GM23338 (cell line): ENCODE results near the gene ERAP2. TPM values are rescaled to one million over a fixed set of nuclear protein-coding genes. Genes with fewer than 3 reads are reported as not detected.

Experiments
- ATAC-seq: fragments of 200-7000 bp; cut with Tn5 transposase; 3 replicates; pipeline ENCODE4 v1.9.1; 2020
- DNase-seq: peaks from one replicate; pipeline ENCODE4 v3.0.0-alpha.2; 2015; ENCODE audit warnings: low spot score
- H2AFZ ChIP-seq: fragments of 200-600 bp; sonication (generic); 2 replicates; pipeline ENCODE4 v1.8.0; 2016; ENCODE audit warnings: antibody characterized with exemption, mild to moderate bottlenecking, moderate library complexity
- H3F3A ChIP-seq: fragments of 200-600 bp; sonication (generic); replicated peaks from 2 replicates; pipeline ENCODE4 v1.8.0; 2017; ENCODE audit warnings: antibody characterized with exemption, mixed run types, low read depth
- H3K27ac ChIP-seq: fragments of 200-600 bp; sonication (generic); 2 replicates; pipeline ENCODE4 v1.6.1; 2016; ENCODE audit warnings: low read depth
- H3K27me3 ChIP-seq: fragments of 200-600 bp; sonication (generic); 2 replicates; pipeline ENCODE4 v1.8.0; 2016; ENCODE audit warnings: mild to moderate bottlenecking, mixed run types, moderate library complexity; ENCODE audit not compliant: insufficient read depth
- H3K36me3 ChIP-seq: fragments of 200-600 bp; sonication (generic); 2 replicates; pipeline ENCODE4 v1.8.0; 2016; ENCODE audit warnings: mild to moderate bottlenecking; ENCODE audit not compliant: insufficient read depth
- H3K4me1 ChIP-seq: fragments of 200-600 bp; sonication (generic); 2 replicates; pipeline ENCODE4 v1.8.0; 2016; ENCODE audit warnings: mild to moderate bottlenecking, moderate library complexity; ENCODE audit not compliant: insufficient read depth
- H3K4me2 ChIP-seq: fragments of 200-600 bp; sonication (generic); 2 replicates; pipeline ENCODE4 v1.7.1; 2017; ENCODE audit warnings: mixed run types
- H3K4me3 ChIP-seq: fragments of 200-600 bp; sonication (generic); 2 replicates; pipeline ENCODE4 v1.6.1; 2016; ENCODE audit warnings: mixed run types
- H3K79me2 ChIP-seq: fragments of 200-600 bp; sonication (generic); replicated peaks from 2 replicates; pipeline ENCODE4 v1.8.0; 2017; ENCODE audit warnings: mild to moderate bottlenecking; ENCODE audit not compliant: insufficient read depth
- H3K9me2 ChIP-seq: fragments of 200-600 bp; sonication (generic); 2 replicates; pipeline ENCODE4 v1.8.0; 2017; ENCODE audit not compliant: insufficient read depth
- H4K20me1 ChIP-seq: fragments of 200-600 bp; sonication (generic); replicated peaks from 2 replicates; pipeline ENCODE4 v1.8.0; 2017; ENCODE audit warnings: mild to moderate bottlenecking; ENCODE audit not compliant: insufficient read depth
- H3K27ac Mint-ChIP-seq: 2 replicates; pipeline ENCODE4 v1.8.0; 2020; ENCODE audit warnings: inconsistent platforms, mild to moderate bottlenecking, moderate library complexity, mixed read lengths
- H3K27me3 Mint-ChIP-seq: 3 replicates; pipeline ENCODE4 v1.8.0; 2022; ENCODE audit warnings: low read depth, mild to moderate bottlenecking, moderate library complexity, mixed read lengths, inconsistent platforms; ENCODE audit not compliant: insufficient read depth, poor library complexity
- H3K36me3 Mint-ChIP-seq: 3 replicates; pipeline ENCODE4 v1.8.0; 2021; ENCODE audit warnings: low read depth, mild to moderate bottlenecking, inconsistent platforms, moderate library complexity, mixed read lengths
- H3K4me1 Mint-ChIP-seq: 3 replicates; pipeline ENCODE4 v1.8.0; 2020; ENCODE audit warnings: mild to moderate bottlenecking, inconsistent platforms, mixed read lengths
- H3K4me3 Mint-ChIP-seq: 3 replicates; pipeline ENCODE4 v1.8.0; 2021; ENCODE audit warnings: moderate library complexity, mild to moderate bottlenecking, inconsistent platforms, mixed read lengths
- H3K9me3 Mint-ChIP-seq: 3 replicates; pipeline ENCODE4 v1.8.0; 2020; ENCODE audit warnings: moderate library complexity, mild to moderate bottlenecking, inconsistent platforms, mixed read lengths
- STAT1 ChIP-seq: IDR thresholded peaks from one replicate; pipeline ENCODE4 v1.6.1; 2016; ENCODE audit warnings: antibody characterized with exemption; ENCODE audit not compliant: unreplicated experiment
- ZNF114 ChIP-seq: fragments of 250-450 bp; sonication (Bioruptor Pico); IDR thresholded peaks from 2 replicates; pipeline ENCODE4 v1.5.0; 2020; ENCODE audit warnings: mild to moderate bottlenecking, moderate library complexity
- ZNF462 ChIP-seq: fragments of 250-450 bp; sonication (Bioruptor Pico); IDR thresholded peaks from 2 replicates; pipeline ENCODE4 v1.5.0; 2020; ENCODE audit warnings: mild to moderate bottlenecking, moderate library complexity
- polyA plus RNA-seq: library from polyadenylated mRNA; unstranded; fragments of >200 nt; fragmentation: Nextera tagmentation; extraction: Ambion mirVana; gene quantifications from 2 replicates; pipeline ENCODE4 v1.2.1, GENCODE V29; 2016
- total RNA-seq: library from RNA; depleted of rRNA; stranded (reverse); fragments of >200 nt; shearing (Covaris generic); gene quantifications from 2 replicates; pipeline ENCODE4 v1.2.3, GENCODE V29; 2014
- TF ChIP-seq, protein P1 (sequence below): IDR thresholded peaks from one replicate; pipeline ENCODE4 v1.6.1; 2018; ENCODE audit warnings: antibody characterized with exemption; ENCODE audit not compliant: unreplicated experiment

ERAP2 gene
- total and polyA plus RNA-seq, 2 experiments from 2014 or later, result 0.73 TPM; not detected in 1

DNA sequence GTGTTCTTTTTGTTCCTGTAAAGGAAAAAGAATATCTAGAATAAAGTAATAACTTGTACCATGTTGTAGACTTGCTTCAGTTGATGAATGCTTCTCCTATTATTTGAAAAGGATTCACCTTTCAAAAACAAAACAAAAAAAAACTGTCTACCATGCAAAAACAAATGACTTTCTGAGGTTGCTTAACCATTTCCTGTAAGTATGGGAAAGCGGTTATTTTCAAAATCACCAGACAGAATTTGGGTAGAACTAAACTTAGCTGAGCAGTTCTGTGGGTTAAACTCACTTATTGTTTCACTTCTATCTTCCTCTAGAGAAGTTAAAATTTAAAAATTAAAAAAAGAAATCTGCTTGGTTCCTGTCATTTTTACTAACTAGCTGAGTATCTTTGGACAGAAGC, 84.8 kb downstream of the ERAP2 start:
- Histone ChIP-seq H3F3A (no peaks in the 10 kb centered on the region), H3K27ac (no peak overlapping the region), H3K79me2 (peaks cover 9% of the 10 kb centered on the region; the same call in 1 of the 2 replicates), H3K4me1 (no peaks in the 10 kb centered on the region; the same call in none of the 2 replicates), H3K27me3 (no peaks in the 10 kb centered on the region), H3K36me3 (no peaks in the 10 kb centered on the region), H4K20me1 (no peaks in the 10 kb centered on the region), H3K4me3 (no peak overlapping the region), H3K9me2 (no peaks in the 10 kb centered on the region), H2AFZ (no peak overlapping the region), H3K4me2 (no peak overlapping the region)
- peaks cover 14% of the 10 kb centered on the region for H3K4me1 Mint-ChIP-seq
- no peaks in the 10 kb centered on the region for H3K9me3 Mint-ChIP-seq
- no peaks in the 10 kb centered on the region for H3K36me3 Mint-ChIP-seq
- H3K27ac Mint-ChIP-seq, result no peak overlapping the region
- TF ChIP-seq STAT1 (no peak), ZNF462 (CRISPR knock-in tag) (no peak), ZNF114 (CRISPR knock-in tag) (no peak)
- TF ChIP-seq, protein P1, sequence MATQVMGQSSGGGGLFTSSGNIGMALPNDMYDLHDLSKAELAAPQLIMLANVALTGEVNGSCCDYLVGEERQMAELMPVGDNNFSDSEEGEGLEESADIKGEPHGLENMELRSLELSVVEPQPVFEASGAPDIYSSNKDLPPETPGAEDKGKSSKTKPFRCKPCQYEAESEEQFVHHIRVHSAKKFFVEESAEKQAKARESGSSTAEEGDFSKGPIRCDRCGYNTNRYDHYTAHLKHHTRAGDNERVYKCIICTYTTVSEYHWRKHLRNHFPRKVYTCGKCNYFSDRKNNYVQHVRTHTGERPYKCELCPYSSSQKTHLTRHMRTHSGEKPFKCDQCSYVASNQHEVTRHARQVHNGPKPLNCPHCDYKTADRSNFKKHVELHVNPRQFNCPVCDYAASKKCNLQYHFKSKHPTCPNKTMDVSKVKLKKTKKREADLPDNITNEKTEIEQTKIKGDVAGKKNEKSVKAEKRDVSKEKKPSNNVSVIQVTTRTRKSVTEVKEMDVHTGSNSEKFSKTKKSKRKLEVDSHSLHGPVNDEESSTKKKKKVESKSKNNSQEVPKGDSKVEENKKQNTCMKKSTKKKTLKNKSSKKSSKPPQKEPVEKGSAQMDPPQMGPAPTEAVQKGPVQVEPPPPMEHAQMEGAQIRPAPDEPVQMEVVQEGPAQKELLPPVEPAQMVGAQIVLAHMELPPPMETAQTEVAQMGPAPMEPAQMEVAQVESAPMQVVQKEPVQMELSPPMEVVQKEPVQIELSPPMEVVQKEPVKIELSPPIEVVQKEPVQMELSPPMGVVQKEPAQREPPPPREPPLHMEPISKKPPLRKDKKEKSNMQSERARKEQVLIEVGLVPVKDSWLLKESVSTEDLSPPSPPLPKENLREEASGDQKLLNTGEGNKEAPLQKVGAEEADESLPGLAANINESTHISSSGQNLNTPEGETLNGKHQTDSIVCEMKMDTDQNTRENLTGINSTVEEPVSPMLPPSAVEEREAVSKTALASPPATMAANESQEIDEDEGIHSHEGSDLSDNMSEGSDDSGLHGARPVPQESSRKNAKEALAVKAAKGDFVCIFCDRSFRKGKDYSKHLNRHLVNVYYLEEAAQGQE, result no peak
- no peak overlapping the region for H3K4me3 Mint-ChIP-seq
- no peak for DNase-seq
- peaks cover 3% of the 10 kb centered on the region for H3K27me3 Mint-ChIP-seq
- ATAC-seq, result no peak
